HFFc6 (cell line): Measurements from ENCODE around the gene FBXO15. TPM values are rescaled to one million over a fixed set of nuclear protein-coding genes. Genes with fewer than 3 reads are reported as not detected.

Experiments
- DNase-seq: peaks from one replicate; pipeline ENCODE4 v3.0.0-alpha.2; 2018
- H3K27ac Mint-ChIP-seq: 2 replicates; pipeline ENCODE4 v1.8.0; 2020; ENCODE audit warnings: mild to moderate bottlenecking, mixed read lengths
- H3K27me3 Mint-ChIP-seq: 2 replicates; pipeline ENCODE4 v1.8.0; 2021; ENCODE audit warnings: mild to moderate bottlenecking, moderate library complexity, mixed read lengths; ENCODE audit not compliant: insufficient read depth
- H3K36me3 Mint-ChIP-seq: 2 replicates; pipeline ENCODE4 v1.8.0; 2021; ENCODE audit warnings: low read depth, mixed read lengths
- H3K4me1 Mint-ChIP-seq: 2 replicates; pipeline ENCODE4 v1.8.0; 2020; ENCODE audit warnings: low read depth, mixed read lengths
- H3K4me3 Mint-ChIP-seq: 2 replicates; pipeline ENCODE4 v1.8.0; 2020; ENCODE audit warnings: mild to moderate bottlenecking, moderate library complexity, mixed read lengths
- H3K9me3 Mint-ChIP-seq: 2 replicates; pipeline ENCODE4 v1.8.0; 2020; ENCODE audit warnings: mild to moderate bottlenecking, mixed read lengths
- CTCF ChIP-seq: fragments of 200-600 bp; sonication (generic); IDR thresholded peaks from 2 replicates; pipeline ENCODE4 v1.5.0; 2021; ENCODE audit warnings: antibody characterized with exemption, mild to moderate bottlenecking
- total RNA-seq, 6 experiments: library from RNA; stranded (reverse); fragmentation: NEBNext Ultra II Directional; extraction: Animal tissue kit (Norgen Biotek cat#: 25700); gene quantifications; 2 replicates in 1 of 6; 3 replicates in 5 of 6; pipeline ENCODE4 v1.2.3, GENCODE V29; 2021

Gene FBXO15
- total RNA-seq, 6 experiments from 2014 or later: 0.71 to 2.2 (median 1.1) TPM

- no peaks in the 10 kb centered on the region for H3K36me3 Mint-ChIP-seq
- peak; percentile 24 for DNase-seq
Measured at GRCh38 chr18:74040459-74041332, 106.9 kb downstream of the FBXO15 start.

GRCh38 chr18:74040008-74040407 lies 107.6 kb downstream of the FBXO15 start:
- H3K4me1 Mint-ChIP-seq: peaks cover 6% of the 10 kb centered on the region; the same call in 1 of the 2 replicates
- TF ChIP-seq CTCF: no peak
- no peak for DNase-seq
- H3K27ac Mint-ChIP-seq: no peak overlapping the region
- H3K36me3 Mint-ChIP-seq: no peaks in the 10 kb centered on the region
- no peaks in the 10 kb centered on the region for H3K9me3 Mint-ChIP-seq
- no peak overlapping the region for H3K4me3 Mint-ChIP-seq
- H3K27me3 Mint-ChIP-seq: peaks cover 11% of the 10 kb centered on the region

More at GRCh38 chr18:74040459-74041332, 106.9 kb downstream of the FBXO15 start:
- H3K4me3 Mint-ChIP-seq: no peak overlapping the region
- TF ChIP-seq CTCF: peak; percentile 86
- no peak overlapping the region for H3K27ac Mint-ChIP-seq
- H3K4me1 Mint-ChIP-seq: peaks cover 6% of the 10 kb centered on the region; the same call in 1 of the 2 replicates
- peaks cover 12% of the 10 kb centered on the region for H3K27me3 Mint-ChIP-seq
- H3K9me3 Mint-ChIP-seq: no peaks in the 10 kb centered on the region

- peaks cover 6% of the 10 kb centered on the region; the same call in 1 of the 2 replicates for H3K4me1 Mint-ChIP-seq
- H3K36me3 Mint-ChIP-seq: no peaks in the 10 kb centered on the region
Measured at GRCh38 chr18:74029161-74029560, 118.5 kb downstream of the FBXO15 start.

More at GRCh38 chr18:74029161-74029560, 118.5 kb downstream of the FBXO15 start:
- no peak overlapping the region for H3K27ac Mint-ChIP-seq
- H3K4me3 Mint-ChIP-seq: no peak overlapping the region
- no peak for DNase-seq
- peaks cover 8% of the 10 kb centered on the region for H3K27me3 Mint-ChIP-seq
- no peak for TF ChIP-seq CTCF
- no peaks in the 10 kb centered on the region for H3K9me3 Mint-ChIP-seq

Other genes starting within 250 kb of the FBXO15 start
- 10 to 100 TPM; 34.1 to 42.4 (median 40.6) TPM for gene TIMM21, start 689 bp upstream of the FBXO15 start, total RNA-seq
- 10 to 100 TPM; 60.4 to 83.3 (median 69.1) TPM for gene CYB5A, start 144.1 kb upstream of the FBXO15 start, total RNA-seq
- not detected for gene C18orf63, start 168.0 kb upstream of the FBXO15 start, total RNA-seq